ENCODE results near the gene ZNHIT3. TPM values are rescaled to one million over a fixed set of nuclear protein-coding genes. Genes with fewer than 3 reads are reported as not detected.

The ZNHIT3 gene
- 17.4 and 20.9 TPM in 2 replicates for total RNA-seq

DNA sequence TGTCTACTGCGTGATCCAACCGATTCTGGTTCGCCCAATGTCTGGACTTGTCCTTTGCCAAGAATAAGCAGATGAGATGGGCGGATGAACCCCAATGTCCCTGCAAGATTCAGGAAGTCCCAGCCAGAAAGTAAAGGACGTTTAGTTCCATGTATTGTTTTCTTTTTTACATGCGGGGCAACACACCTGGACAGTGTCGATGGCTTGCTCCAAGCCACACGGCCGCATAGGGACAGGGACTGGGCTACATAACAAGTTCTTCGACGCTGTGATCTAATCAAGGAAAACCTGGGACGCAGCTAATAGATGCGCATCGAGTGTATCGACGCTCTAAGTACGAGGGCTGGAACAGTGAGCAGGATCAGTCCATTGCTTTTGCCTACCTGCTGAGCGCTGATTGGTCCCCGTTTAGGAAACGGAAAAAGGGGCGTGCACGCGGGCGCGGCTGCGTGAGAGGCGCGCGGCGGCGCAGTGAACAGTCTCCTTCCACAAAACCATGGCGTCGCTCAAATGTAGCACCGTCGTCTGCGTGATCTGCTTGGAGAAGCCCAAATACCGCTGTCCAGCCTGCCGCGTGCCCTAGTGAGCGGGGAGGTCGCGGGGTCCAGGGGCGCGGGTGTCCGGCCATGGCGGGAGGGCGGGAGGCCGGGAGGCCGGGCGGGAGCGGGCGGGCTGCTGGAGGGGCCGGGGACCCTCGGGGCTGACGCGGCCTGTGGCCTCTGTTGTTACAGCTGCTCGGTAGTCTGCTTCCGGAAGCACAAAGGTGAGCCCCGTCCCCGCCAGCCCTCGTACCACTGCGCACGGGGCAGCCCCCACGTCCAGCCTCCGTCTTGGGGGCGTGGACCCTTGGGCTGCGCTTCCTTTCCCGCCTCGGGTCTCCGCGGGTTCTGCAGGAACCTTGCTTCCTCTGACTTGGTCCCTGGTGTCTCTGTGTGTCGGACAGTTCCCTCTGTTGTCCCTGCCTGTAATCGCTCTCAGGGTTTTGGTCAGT, at the start of gene ZNHIT3:
TSS of gene ZNHIT3 (plus strand) at position 478 of the 991 bp plus-strand sequence. CDS start at position 497, 19 bp downstream.

DNA sequence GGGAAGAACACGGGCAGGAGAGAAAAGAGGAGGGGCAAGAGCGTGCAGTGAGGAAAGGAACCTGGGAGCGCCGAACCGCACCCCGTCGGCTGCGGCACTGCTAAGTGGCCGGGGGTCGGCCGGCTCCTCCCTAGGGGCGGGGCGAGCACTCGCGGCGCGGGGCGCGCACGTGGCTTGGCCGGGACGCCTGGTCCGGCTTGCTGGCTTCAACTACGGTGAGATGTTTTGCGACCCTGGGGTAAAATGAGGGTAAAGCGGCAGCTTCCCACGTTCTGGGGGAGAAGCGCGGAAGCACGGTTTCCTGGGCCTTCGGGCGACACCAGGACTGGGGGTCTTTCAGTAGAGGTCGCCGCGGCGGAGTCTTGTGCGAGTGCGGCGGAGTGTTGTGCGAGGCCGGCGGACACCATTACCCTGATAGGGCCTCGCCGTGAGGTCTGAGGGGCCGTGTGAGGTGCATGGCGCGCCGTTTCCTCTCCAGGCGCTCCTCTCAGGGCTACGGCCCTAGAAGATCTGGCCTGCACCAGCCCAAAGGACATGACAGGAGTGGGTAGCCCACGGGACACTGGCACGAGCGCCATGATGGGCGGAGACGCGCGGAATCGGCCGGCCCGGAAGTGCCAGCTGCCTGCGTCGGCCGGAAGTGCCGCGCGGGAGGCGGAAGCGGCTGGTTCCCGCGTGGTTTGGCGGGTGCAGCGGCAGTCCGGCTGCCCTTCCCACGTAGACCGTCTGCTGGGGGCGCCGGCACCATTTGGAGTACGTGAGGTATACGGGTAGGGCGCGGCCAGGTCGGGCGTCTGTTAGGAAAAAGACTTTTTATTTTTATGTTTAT, 48.6 kb downstream of the ZNHIT3 start, which contains the start of the genes MYO19 and PIGW:
TSS of gene MYO19 (minus strand) at position 29 of the 829 bp plus-strand sequence. CDS start 2,330 bp downstream, outside the sequence.
TSS of gene PIGW (plus strand) at position 148 of the 829 bp plus-strand sequence. CDS start 2,115 bp downstream, outside the sequence.

DNA sequence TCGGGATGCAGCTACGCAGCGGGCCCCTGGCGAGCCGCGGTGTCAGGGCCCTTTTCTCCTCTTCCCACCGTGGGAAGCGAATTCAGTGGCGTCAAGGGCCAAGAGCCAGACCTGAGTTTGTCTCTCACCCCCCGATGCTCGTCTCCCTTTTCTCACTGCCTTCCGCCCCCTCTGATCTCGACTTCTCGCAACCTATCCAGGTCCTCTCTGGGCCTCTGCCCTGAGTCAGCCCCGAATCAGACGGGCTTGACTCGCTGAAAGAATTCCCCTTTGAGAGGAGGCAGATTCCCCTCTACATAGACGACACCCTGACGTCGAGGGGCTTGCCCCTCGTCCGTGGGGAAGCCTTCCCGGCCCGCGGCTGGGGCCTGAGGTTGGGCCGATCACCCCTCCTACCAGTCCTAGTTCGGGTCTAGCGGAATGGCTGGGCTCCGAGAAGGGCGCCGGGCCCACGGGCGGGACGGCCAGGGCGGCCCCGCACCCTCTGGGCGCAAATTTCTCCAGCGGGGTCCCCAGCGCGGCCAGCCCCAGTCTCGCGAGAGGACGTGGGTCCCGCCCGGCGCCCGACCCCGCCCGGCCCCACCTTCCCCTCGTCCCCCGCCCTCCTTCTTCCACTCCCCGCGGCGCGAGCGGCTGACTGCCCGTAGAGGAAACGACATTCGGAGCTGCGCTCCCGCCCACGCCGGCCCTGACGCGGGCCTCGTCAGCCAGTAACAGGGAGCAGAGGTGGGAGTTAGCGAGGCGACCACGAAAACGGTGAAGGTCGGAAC, 58.0 kb downstream of the ZNHIT3 start, which contains the start of gene GGNBP2:
TSS of gene GGNBP2 (plus strand) at position 613 of the 770 bp plus-strand sequence. CDS start 806 bp downstream, outside the sequence.

Other genes with a start within 250 kb of the ZNHIT3 start
- under 0.01 TPM in 1 of 2 replicates, not detected in the other for gene TBC1D3I, start 222.1 kb upstream of the ZNHIT3 start, total RNA-seq
- gene TBC1D3G, start 162.8 kb upstream of the ZNHIT3 start, total RNA-seq: not detected in 2 replicates
- gene TBC1D3H, start 98.2 kb upstream of the ZNHIT3 start, total RNA-seq: not detected in 2 replicates
- 38.6 and 64.4 TPM in 2 replicates for gene MYO19, start 48.2 kb downstream of the ZNHIT3 start, total RNA-seq
- 3.7 and 12.3 TPM in 2 replicates for gene PIGW, start 48.3 kb downstream of the ZNHIT3 start, total RNA-seq
- gene GGNBP2, start 58.2 kb downstream of the ZNHIT3 start, total RNA-seq: 46.2 and 48.3 TPM in 2 replicates
- gene DHRS11, start 105.2 kb downstream of the ZNHIT3 start, total RNA-seq: 4.2 and 9.2 TPM in 2 replicates
- 6.5 and 7.9 TPM in 2 replicates for gene MRM1, start 114.9 kb downstream of the ZNHIT3 start, total RNA-seq